Mammary epithelial cell (primary cell): ENCODE data around the gene BTBD16.

ENCODE experiments used
- CTCF ChIP-seq, 2 donors: IDR thresholded peaks in 1 of 2; conservative IDR thresholded peaks in 1 of 2; 2 replicates each; pipeline ENCODE4 v1.5.1; 2011 to 2012; ENCODE audit warnings: inconsistent platforms in 2 of 2, low read length in 2 of 2, mild to moderate bottlenecking in 2 of 2, control low read depth in 1 of 2, low read depth in 1 of 2; ENCODE audit not compliant: insufficient read depth in 1 of 2; ENCODE audit errors: extremely low read depth in 1 of 2
- EZH2 ChIP-seq: IDR thresholded peaks from 2 replicates; pipeline ENCODE4 v1.6.1; 2012; ENCODE audit warnings: low read length, inconsistent platforms, borderline replicate concordance

- no peak for TF ChIP-seq EZH2
- TF ChIP-seq CTCF (conservative IDR thresholded peaks at IDR 0.05 in 1 of 2, IDR thresholded peaks at IDR 0.05 in 1 of 2; ENCODE audit: extremely low read depth in 1 of 2, insufficient read depth in 1 of 2, low read depth in 1 of 2, low read length in 2 of 2): no peak
Observed at GRCh38 chr10:122323941-122324675, 53.0 kb downstream of the BTBD16 start.
